Measurements from ENCODE around the gene RPS5. TPM values are rescaled to one million over a fixed set of nuclear protein-coding genes. Genes with fewer than 3 reads are reported as not detected.

The RPS5 gene
- total RNA-seq, result 2,789 and 3,465 TPM in 2 replicates

GRCh38 chr19:58386576-58387337 lies at the start of gene RPS5:
TSS of gene RPS5 (plus strand) at chr19:58387269. CDS start at chr19:58388138, 869 bp downstream.

GRCh38 chr19:58352760-58353671 lies 34.1 kb upstream of the RPS5 start, which contains the start of gene A1BG:
TSS of gene A1BG (minus strand) at chr19:58353492. CDS start at chr19:58353437, 55 bp downstream.

GRCh38 chr19:58362272-58362994 lies 24.6 kb upstream of the RPS5 start, which contains the start of gene ZNF497:
TSS of gene ZNF497 (minus strand) at chr19:58362751. CDS start at chr19:58357635, 5,116 bp downstream.

GRCh38 chr19:58380662-58381459 lies 6.2 kb upstream of the RPS5 start, which contains the start of gene ZNF837:
TSS of gene ZNF837 (minus strand) at chr19:58381030. CDS start at chr19:58369332, 11,698 bp downstream.

GRCh38 chr19:58395220-58395978 lies 8.3 kb downstream of the RPS5 start, which contains the start of gene RNF225:
TSS of gene RNF225 (plus strand) at chr19:58395656. CDS start at chr19:58396090, 434 bp downstream.

GRCh38 chr19:58408152-58409009 lies 21.3 kb downstream of the RPS5 start, which contains the start of gene ZNF584:
TSS of gene ZNF584 (plus strand) at chr19:58408649. CDS start at chr19:58409148, 499 bp downstream.

GRCh38 chr19:58439576-58440554 lies 52.8 kb downstream of the RPS5 start, which contains the start of gene ZNF132:
TSS of gene ZNF132 (minus strand) at chr19:58440153. CDS start at chr19:58439821, 332 bp downstream.

Other genes with a start within 250 kb of the RPS5 start
- 5.7 and 11.2 TPM in 2 replicates for gene ZNF329, start 236.5 kb upstream of the RPS5 start, total RNA-seq
- 20.8 and 21.2 TPM in 2 replicates for gene ZNF274, start 204.2 kb upstream of the RPS5 start, total RNA-seq
- gene ZNF544, start 158.4 kb upstream of the RPS5 start, total RNA-seq, result 27.8 and 37.7 TPM in 2 replicates
- gene ZNF8, start 108.3 kb upstream of the RPS5 start, total RNA-seq, result 4.8 and 8.3 TPM in 2 replicates
- gene ERVK3-1, start 81.9 kb upstream of the RPS5 start, total RNA-seq, result 22.1 and 35.2 TPM in 2 replicates
- gene ZSCAN22, start 60.3 kb upstream of the RPS5 start, total RNA-seq, result 1.4 and 2.6 TPM in 2 replicates
- 5.0 and 69.1 TPM in 2 replicates for gene A1BG, start 33.8 kb upstream of the RPS5 start, total RNA-seq
- 0.52 and 1.5 TPM in 2 replicates for gene ZNF497, start 24.5 kb upstream of the RPS5 start, total RNA-seq
- 3.6 and 9.1 TPM in 2 replicates for gene ZNF837, start 6.2 kb upstream of the RPS5 start, total RNA-seq
- 2.0 TPM in 1 of 2 replicates, not detected in the other for gene RNF225, start 8.4 kb downstream of the RPS5 start, total RNA-seq
- gene ZNF584, start 21.4 kb downstream of the RPS5 start, total RNA-seq, result 12.3 and 13.3 TPM in 2 replicates
- gene ZNF132, start 52.9 kb downstream of the RPS5 start, total RNA-seq, result 3.7 and 5.9 TPM in 2 replicates
- 3.6 and 5.6 TPM in 2 replicates for gene ZNF324B, start 64.4 kb downstream of the RPS5 start, total RNA-seq
- gene ZNF324, start 79.8 kb downstream of the RPS5 start, total RNA-seq, result 12.3 and 13.2 TPM in 2 replicates
- 8.0 and 11.5 TPM in 2 replicates for gene ZNF446, start 89.1 kb downstream of the RPS5 start, total RNA-seq
- 12.4 and 12.5 TPM in 2 replicates for gene SLC27A5, start 124.7 kb downstream of the RPS5 start, total RNA-seq
- 12.4 and 15.0 TPM in 2 replicates for gene ZBTB45, start 132.5 kb downstream of the RPS5 start, total RNA-seq
- 357 and 476 TPM in 2 replicates for gene TRIM28, start 156.8 kb downstream of the RPS5 start, total RNA-seq
- 132 and 211 TPM in 2 replicates for gene CHMP2A, start 167.8 kb downstream of the RPS5 start, total RNA-seq
- 31.3 and 45.5 TPM in 2 replicates for gene UBE2M, start 171.3 kb downstream of the RPS5 start, total RNA-seq
- 3.9 and 14.6 TPM in 2 replicates for gene MZF1, start 186.1 kb downstream of the RPS5 start, total RNA-seq